Endothelial cell of umbilical vein (primary cell): Measurements from ENCODE around the gene BRK1. TPM values are rescaled to one million over a fixed set of nuclear protein-coding genes. Genes with fewer than 3 reads are reported as not detected.

Source experiments
- BruUV-seq: library from RNA; stranded (reverse); fragments of 400-500 nt; replicated peaks from 2 replicates; lab custom pipeline; 2021; lab: Mats Ljungman, UMichigan
- CTCF ChIA-PET: fragments of 300-600, 350-600 bp; sonication (Branson Sonifier 250); formaldehyde crosslinking; loops from one replicate; lab custom pipeline; 2021; ENCODE audit warnings: antibody characterized with exemption, inconsistent platforms; lab: Charles Lee
- POLR2A ChIA-PET: fragments of 300-600, 350-600 bp; sonication (Branson Sonifier 250); formaldehyde crosslinking; loops from one replicate; lab custom pipeline; 2021; ENCODE audit warnings: antibody characterized with exemption, inconsistent platforms; lab: Charles Lee
- DNase-seq: peaks from one replicate; pipeline ENCODE4 v3.0.0-alpha.2; 2011; ENCODE audit warnings: low read depth, low spot score
- FAIRE-seq: peaks from 2 replicates; lab custom pipeline; 2011; peaks lifted over from hg19 to GRCh38; lab: Jason Lieb, UNC
- H2AFZ ChIP-seq: 2 replicates; pipeline ENCODE4 v1.6.0; 2012; ENCODE audit warnings: low read depth, low read length, control low read depth, inconsistent platforms
- H3K27ac ChIP-seq: 2 replicates; pipeline ENCODE4 v1.5.1; 2011; ENCODE audit warnings: low read depth, mild to moderate bottlenecking, control low read depth, low read length, moderate library complexity; ENCODE audit not compliant: insufficient read depth
- H3K27me3 ChIP-seq, 2 experiments: 2 replicates each; pipeline versions ENCODE4 v1.6.0 to v1.6.1; 2011; ENCODE audit warnings: low read length in 2 of 2, mixed read lengths in 1 of 2; ENCODE audit not compliant: control insufficient read depth in 2 of 2, insufficient read depth in 2 of 2
- H3K36me3 ChIP-seq, 2 experiments: 2 replicates in 1 of 2; 3 replicates in 1 of 2; pipeline ENCODE4 v1.5.1; 2011; ENCODE audit warnings: low read length in 2 of 2, mild to moderate bottlenecking in 1 of 2, moderate library complexity in 1 of 2; ENCODE audit not compliant: control insufficient read depth in 2 of 2, insufficient read depth in 2 of 2; ENCODE audit errors: extremely low read depth in 1 of 2
- H3K4me1 ChIP-seq: 3 replicates; pipeline ENCODE4 v1.5.1; 2011; ENCODE audit warnings: mild to moderate bottlenecking, low read length; ENCODE audit not compliant: control insufficient read depth, insufficient read depth; ENCODE audit errors: extremely low read depth
- H3K4me2 ChIP-seq: 2 replicates; pipeline ENCODE4 v1.6.1; 2011; ENCODE audit warnings: low read length, control low read depth, mixed read lengths; ENCODE audit not compliant: insufficient read depth
- H3K4me3 ChIP-seq, 3 experiments: fragments of 200-600 bp in 1 of 3; sonication (generic), shearing (Covaris generic) in 1 of 3; replicated peaks in 1 of 3; 2 replicates each; pipeline ENCODE4 v1.5.1; 2011 to 2016; ENCODE audit warnings: control low read depth in 3 of 3, low read length in 3 of 3, mild to moderate bottlenecking in 2 of 3, inconsistent platforms in 1 of 3, low read depth in 1 of 3, moderate library complexity in 1 of 3; ENCODE audit not compliant: insufficient read depth in 1 of 3
- H3K79me2 ChIP-seq: 2 replicates; pipeline ENCODE4 v1.6.0; 2012; ENCODE audit warnings: low read length, inconsistent platforms; ENCODE audit not compliant: control insufficient read depth, insufficient read depth
- H3K9ac ChIP-seq: replicated peaks from 2 replicates; pipeline ENCODE3; 2011; ENCODE audit warnings: low read length, control low read depth; ENCODE audit not compliant: insufficient read depth; ENCODE audit errors: extremely low read depth
- H3K9me1 ChIP-seq: replicated peaks from 3 replicates; pipeline ENCODE4 v1.6.0; 2011; ENCODE audit warnings: mild to moderate bottlenecking, low read length; ENCODE audit not compliant: control insufficient read depth, insufficient read depth; ENCODE audit errors: extremely low read depth
- H3K9me3 ChIP-seq: replicated peaks from 2 replicates; pipeline ENCODE4 v1.5.1; 2012; ENCODE audit warnings: low read length, inconsistent platforms; ENCODE audit not compliant: control insufficient read depth, insufficient read depth
- H4K20me1 ChIP-seq: replicated peaks from 2 replicates; pipeline ENCODE3; 2011; ENCODE audit warnings: mild to moderate bottlenecking, low read length; ENCODE audit not compliant: control insufficient read depth, insufficient read depth; ENCODE audit errors: extremely low read depth
- CTCF ChIP-seq, 2 donors: IDR thresholded peaks; 1 replicate in 1 of 2; 2 replicates in 1 of 2; pipeline ENCODE4 v1.5.1; 2011; ENCODE audit warnings: low read length in 2 of 2, mild to moderate bottlenecking in 2 of 2, moderate library complexity in 2 of 2, control low read depth in 1 of 2, inconsistent platforms in 1 of 2, low read depth in 1 of 2; ENCODE audit not compliant: insufficient read depth in 1 of 2; ENCODE audit errors: extremely low read depth in 1 of 2
- FOS ChIP-seq: IDR thresholded peaks from 2 replicates; pipeline ENCODE4 v1.6.1; 2011; ENCODE audit warnings: mild to moderate bottlenecking, low read length, moderate library complexity, borderline replicate concordance; ENCODE audit not compliant: insufficient read depth
- GATA2 ChIP-seq: IDR thresholded peaks from 2 replicates; pipeline ENCODE4 v1.7.0; 2011; ENCODE audit warnings: low read depth, mild to moderate bottlenecking, moderate library complexity, mixed read lengths, low read length; ENCODE audit not compliant: insufficient read length, insufficient read depth
- JUN ChIP-seq: IDR thresholded peaks from 2 replicates; pipeline ENCODE4 v1.6.1; 2011; ENCODE audit warnings: borderline replicate concordance, low read depth; ENCODE audit not compliant: insufficient read length, insufficient read depth
- MAX ChIP-seq: IDR thresholded peaks from 2 replicates; pipeline ENCODE4 v1.6.1; 2011; ENCODE audit not compliant: insufficient read depth, insufficient read length
- MYC ChIP-seq: IDR thresholded peaks from one replicate; pipeline ENCODE4 v1.6.1; 2011; ENCODE audit warnings: mild to moderate bottlenecking, low read depth, low read length
- POLR2A ChIP-seq: IDR thresholded peaks from 2 replicates; pipeline ENCODE4 v1.6.1; 2012; ENCODE audit warnings: low read depth, mild to moderate bottlenecking, control low read depth, low read length
- POLR2AphosphoS5 ChIP-seq: IDR thresholded peaks from 2 replicates; pipeline ENCODE4 v1.6.1; 2012; ENCODE audit warnings: low read depth, mild to moderate bottlenecking, control low read depth, low read length, moderate library complexity; ENCODE audit not compliant: insufficient read depth
- dilution Hi-C: fragments of 300-500 bp; cut with MboI; formaldehyde crosslinking; loops from one replicate; pipeline ENCODE4 v1.15.0; 2019; ENCODE audit warnings: low sequenced_read_pairs; ENCODE audit not compliant: extremely low pct_ligation_motif_present
- intact Hi-C: fragments of 100-400 bp; cut with micrococcal nuclease; formaldehyde crosslinking; loops from one replicate; pipeline ENCODE4 v1.10.0; 2022
- polyA plus RNA-seq, 4 experiments: library from polyadenylated mRNA; depleted of rRNA in 3 of 4; stranded (reverse) in 3 of 4; unstranded in 1 of 4; fragments of >200 nt; gene quantifications; 2 replicates each; pipeline versions ENCODE4 v1.2.1 to v1.2.3, GENCODE V29; 2011 to 2012; ENCODE audit warnings: missing spikeins in 1 of 4
- total RNA-seq: library from RNA; stranded (reverse); gene quantifications from 2 replicates; pipeline ENCODE4 v1.2.3, GENCODE V29; 2021

BRK1 gene
- total and polyA plus RNA-seq, 2 donors (not counting 3 experiments of a cell fraction or from before 2014, with no cell fraction given) = 123 to 144 TPM

- no peaks in the 10 kb centered on the region for H3K27me3 ChIP-seq
- no peak for TF ChIP-seq MYC
- TF ChIP-seq FOS = no peak
- TF ChIP-seq POLR2A = no peak
- no peak for TF ChIP-seq POLR2AphosphoS5
- TF ChIP-seq CTCF (IDR thresholded peaks at IDR 0.05; ENCODE audit: extremely low read depth in 1 of 2, insufficient read depth in 1 of 2, low read depth in 1 of 2, low read length in 2 of 2) = no peak
- TF ChIP-seq MAX = no peak
- TF ChIP-seq JUN = no peak
- no peak for TF ChIP-seq GATA2
- ChIA-PET POLR2A (no interaction called here), CTCF (no interaction called here)
- no peak overlapping the region for H3K27ac ChIP-seq
- H3K9me1 ChIP-seq = no peaks in the 10 kb centered on the region
- H3K36me3 ChIP-seq = peaks cover 0 to 11% of the 10 kb centered on the region in 2 experiments
- no peaks in the 10 kb centered on the region for H3K9me3 ChIP-seq
- dilution Hi-C loops = no loop called here
- BruUV-seq = no TSS peak
- intact Hi-C loops = loop anchor here (10.0 kb wide), 1 partner anchor 331 kb away; the partner anchor contains the start of gene TTLL3
- H3K79me2 ChIP-seq = peaks cover 47% of the 10 kb centered on the region
- FAIRE-seq = no peak
- no peak overlapping the region for H3K4me2 ChIP-seq
- H2AFZ ChIP-seq = no peak overlapping the region
- peaks cover 2% of the 10 kb centered on the region for H4K20me1 ChIP-seq
- H3K9ac ChIP-seq = no peak overlapping the region
- DNase-seq = no peak
- H3K4me1 ChIP-seq = peaks cover 11% of the 10 kb centered on the region
- H3K4me3 ChIP-seq = no peak overlapping the region
Measured at GRCh38 chr3:10145685-10146084, 30.2 kb downstream of the BRK1 start.
